GF-D8 (cell line): ENCODE measurements around the gene HYI.
"Not testable (repeated sequence)": the region's sequence is repeated elsewhere in the genome, so short reads cannot be mapped to it uniquely, and the experiment has no call there.

Experiments
- DNase-seq: peaks from one replicate; lab custom pipeline; 2025; lab: John Stamatoyannopoulos, UW

Gene HYI, protein sequence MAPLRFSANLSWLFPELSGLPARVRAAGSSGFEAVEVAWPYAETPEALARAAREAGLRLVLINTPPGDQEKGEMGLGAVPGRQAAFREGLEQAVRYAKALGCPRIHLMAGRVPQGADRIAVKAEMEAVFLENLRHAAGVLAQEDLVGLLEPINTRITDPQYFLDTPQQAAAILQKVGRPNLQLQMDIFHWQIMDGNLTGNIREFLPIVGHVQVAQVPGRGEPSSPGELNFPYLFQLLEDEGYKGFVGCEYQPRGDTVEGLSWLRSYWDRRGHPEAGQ

DNA sequence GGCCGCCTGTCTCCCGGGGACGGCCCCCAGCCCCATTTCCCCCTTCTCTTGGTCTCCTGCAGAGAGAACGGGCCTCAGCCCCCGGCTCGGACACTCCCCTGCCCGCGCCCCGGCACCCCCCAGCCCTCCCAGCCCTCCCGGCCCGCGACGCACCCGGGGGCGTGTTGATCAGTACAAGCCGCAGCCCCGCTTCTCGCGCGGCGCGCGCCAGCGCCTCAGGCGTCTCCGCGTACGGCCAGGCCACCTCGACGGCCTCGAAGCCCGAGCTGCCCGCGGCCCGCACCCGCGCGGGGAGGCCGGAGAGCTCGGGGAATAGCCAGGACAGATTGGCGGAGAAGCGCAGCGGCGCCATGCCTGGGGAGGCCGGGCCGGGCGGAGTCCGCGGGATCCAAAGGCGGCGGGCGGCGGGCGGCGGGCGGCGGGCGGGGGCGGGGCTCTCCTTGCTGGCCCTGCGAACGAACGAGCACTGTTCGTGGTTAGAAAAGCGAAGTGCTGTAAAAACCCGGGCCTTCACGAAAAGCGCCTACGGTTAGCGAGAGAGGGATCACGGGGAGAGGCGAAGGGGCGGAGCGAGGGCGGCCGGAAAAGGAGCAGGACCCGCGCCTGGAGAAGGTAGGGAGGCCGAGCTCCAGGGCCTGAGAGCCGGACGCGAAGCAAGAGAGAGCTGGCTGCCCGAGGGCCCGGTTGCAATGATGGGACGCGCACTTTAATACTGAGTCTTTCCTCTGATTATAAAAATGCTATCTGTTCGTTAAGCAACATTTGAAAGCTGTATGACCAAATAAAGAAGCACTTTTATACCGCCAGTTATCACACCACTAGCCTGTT lies at the start of gene HYI:
Gene HYI (minus strand): TSS at position 490 of the 828 bp plus-strand sequence. CDS start 138 bp downstream, at position 352.
- DNase-seq: peak; percentile 57

GRCh38 chr1:43501806-43502205 lies 48.1 kb upstream of the HYI start:
- not testable (repeated sequence) for DNase-seq

GRCh38 chr1:43499898-43500297 lies 46.2 kb upstream of the HYI start:
- no peak for DNase-seq

DNA sequence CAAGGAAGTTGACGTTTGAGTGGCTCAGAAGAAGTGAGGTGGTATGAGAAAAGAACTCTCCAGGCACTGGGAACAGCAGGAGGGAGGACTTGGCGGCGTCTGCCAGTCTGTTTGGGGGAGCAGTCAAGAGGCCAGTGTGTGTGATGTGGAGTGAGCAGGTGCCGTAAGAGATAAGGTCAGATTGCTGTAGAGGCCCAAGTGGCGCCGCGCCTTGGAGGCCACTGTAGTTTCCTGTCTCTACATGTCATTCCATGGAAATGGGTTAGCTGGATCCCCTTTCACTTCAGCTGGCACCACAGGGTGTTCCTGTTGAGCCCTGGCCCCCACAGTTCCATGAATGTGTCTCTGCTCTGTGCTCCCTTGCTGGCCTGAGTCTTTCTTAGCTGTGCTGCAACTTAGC lies 41.5 kb upstream of the HYI start:
- no peak for DNase-seq

- DNase-seq: no peak
Observed at GRCh38 chr1:43493661-43494450, 40.1 kb upstream of the HYI start.

DNA sequence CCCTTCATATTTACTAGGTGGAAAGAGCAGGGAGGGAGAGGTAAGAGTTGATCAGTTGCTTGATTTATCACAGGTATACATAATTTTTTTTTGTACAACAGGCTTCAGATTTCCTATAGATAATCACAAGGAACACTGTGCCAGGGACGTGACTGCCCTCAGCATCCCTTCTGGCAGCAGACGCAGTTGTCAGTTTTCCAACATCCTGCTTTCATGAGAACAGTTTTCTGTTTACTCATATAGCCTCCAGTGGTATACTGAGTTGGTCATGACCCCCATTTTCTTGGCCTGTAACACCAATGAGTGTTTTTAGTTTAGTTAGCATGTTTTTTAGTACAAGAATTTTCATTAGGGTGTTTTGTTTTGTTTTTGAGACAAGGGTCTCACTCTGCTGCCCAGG lies 39.1 kb upstream of the HYI start:
- no peak for DNase-seq

- DNase-seq: no peak
Observed at GRCh38 chr1:43491061-43491460, 37.3 kb upstream of the HYI start.

DNA sequence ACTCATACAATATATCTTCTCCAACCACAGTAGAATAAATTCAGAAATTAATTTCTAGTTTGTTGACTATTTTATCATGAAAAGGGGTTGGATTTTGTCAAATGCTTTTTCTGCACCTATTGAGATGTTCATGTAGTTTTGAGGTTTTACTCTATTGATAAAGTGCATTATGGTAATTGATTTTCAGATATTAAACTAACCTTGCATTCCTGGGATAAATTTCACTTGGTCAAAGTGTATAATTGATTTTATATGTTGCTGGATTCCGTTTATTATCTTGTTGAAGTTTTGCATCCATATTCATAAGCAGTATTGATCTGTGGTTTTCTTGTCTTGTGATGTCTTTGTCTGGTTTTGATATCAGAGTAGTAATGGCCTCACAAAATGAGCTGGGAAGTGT lies 34.4 kb upstream of the HYI start:
- DNase-seq: no peak

- no peak for DNase-seq
Observed at GRCh38 chr1:43484367-43484766, 30.6 kb upstream of the HYI start.

DNA sequence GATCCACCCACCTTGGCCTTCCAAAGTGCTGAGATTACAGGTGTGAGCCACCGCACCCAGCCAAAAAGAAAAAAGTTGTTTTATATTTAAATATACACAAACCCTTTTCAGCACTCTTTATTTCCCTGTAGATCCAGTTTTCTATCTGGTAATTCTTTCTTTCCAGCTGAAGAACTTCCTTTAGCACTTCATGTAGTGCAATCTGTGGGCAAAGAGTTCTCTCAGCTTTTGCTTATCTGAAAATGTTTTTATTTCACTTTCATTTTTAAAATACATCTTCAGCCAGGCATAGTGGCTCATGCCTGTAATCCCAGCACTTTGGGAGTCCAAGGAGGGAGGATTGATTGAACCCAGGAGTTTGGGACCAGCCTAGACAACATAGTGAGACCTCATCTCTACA lies 28.5 kb upstream of the HYI start:
- DNase-seq: no peak

DNA sequence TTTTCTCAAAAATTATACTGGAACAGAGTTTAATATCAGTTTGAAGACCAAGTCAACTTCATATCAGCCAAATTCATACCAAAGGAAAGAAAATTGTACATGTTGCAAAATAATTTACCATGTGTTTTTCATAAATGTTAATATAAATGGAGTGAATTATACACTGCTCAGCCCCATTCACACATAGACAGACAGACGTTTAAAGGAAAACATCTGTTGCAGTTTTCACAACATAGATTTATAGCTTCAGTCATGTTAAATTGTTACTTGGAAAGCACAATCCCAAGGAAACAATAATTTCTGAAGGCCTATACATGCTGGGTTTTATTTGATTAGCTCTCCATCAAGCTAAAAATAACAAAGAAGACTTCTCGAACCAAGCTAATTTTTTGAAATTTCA lies 27.8 kb upstream of the HYI start:
- DNase-seq: no peak

- no peak for DNase-seq
Observed at GRCh38 chr1:43479414-43479813, 25.7 kb upstream of the HYI start.

DNA sequence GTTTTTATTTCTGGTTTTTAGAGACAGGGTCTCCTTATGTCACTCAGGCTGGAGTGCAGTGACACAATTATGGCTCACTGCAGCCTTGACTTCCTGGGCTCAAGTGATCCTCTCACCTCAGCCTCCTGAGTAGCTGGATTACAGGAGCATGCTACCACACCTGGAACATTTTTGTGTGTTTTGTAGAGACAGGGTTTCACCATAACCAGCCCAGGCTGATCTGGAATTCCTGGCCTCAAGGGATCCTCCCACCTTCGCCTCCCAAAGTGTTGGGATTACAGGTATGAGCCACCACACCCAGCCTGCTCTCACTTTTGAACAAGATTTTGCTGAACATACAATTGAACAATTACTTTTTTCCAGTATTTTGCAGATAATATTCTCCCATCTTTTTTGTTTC lies 24.0 kb upstream of the HYI start:
- DNase-seq: no peak

DNA sequence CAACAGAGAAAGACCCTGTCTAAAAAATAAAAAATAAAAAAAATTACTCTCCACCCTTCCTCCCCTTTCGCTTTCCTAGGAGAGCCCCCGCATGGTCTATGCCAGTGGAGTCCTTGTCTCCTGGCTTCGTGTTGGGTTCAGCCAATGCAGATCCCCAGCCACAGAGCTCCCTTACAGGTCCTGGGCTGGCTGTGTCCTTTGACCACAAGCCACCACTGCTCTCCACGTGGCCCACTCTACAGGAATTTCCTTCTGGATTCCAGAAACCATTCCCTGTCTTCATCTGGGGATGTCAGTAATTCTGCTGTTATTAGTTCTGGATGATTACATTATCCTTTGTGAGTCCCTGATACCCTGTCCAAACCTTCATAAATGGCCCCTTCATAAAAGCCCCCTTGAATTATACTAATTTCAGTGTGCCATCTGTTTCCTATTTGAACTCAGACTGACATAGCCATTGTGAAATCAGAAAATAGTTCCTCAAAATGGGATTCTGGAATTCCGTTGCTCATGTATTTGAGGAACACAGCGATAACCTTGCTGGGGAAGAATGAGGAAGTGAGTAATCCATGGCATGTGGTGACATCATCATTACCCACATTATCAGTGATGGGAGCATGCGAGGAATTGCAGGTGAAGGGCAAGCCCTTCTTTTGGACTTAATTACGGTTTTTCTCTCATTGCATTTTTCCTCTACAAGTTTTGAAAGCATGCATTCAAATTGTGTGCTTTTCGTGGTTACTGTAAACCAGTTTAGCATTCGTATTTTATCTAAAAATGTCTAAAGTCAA lies 22.1 kb upstream of the HYI start:
- DNase-seq: not testable (repeated sequence)

GRCh38 chr1:43473463-43473862 lies 19.7 kb upstream of the HYI start:
- no peak for DNase-seq

GRCh38 chr1:43472463-43473151 lies 18.9 kb upstream of the HYI start:
- DNase-seq: not testable (repeated sequence)

- DNase-seq: no peak
Observed at GRCh38 chr1:43472087-43472462, 18.3 kb upstream of the HYI start.

GRCh38 chr1:43469932-43470331 lies 16.2 kb upstream of the HYI start:
- no peak for DNase-seq

GRCh38 chr1:43468414-43468813 lies 14.7 kb upstream of the HYI start:
- DNase-seq: no peak

DNA sequence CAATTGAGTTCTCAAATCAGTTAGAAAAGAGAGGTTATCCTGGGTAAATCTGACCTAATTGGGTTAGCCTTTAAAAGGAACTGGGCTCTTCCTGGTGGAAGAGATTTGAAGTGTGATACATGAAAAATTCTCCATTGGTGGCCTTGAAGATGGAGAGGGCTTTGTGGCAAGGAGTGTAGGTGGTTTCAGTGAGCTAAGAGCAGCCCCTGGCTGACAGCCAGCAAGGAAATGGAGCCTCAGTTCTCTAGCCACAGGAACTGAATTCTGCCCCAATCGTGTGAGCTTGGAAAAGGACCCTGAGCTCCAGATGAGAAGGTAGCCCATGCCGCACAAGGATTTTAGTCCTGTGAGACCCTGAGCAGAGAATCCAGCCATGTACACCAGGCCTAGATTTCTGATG lies 12.7 kb upstream of the HYI start:
- no peak for DNase-seq

DNA sequence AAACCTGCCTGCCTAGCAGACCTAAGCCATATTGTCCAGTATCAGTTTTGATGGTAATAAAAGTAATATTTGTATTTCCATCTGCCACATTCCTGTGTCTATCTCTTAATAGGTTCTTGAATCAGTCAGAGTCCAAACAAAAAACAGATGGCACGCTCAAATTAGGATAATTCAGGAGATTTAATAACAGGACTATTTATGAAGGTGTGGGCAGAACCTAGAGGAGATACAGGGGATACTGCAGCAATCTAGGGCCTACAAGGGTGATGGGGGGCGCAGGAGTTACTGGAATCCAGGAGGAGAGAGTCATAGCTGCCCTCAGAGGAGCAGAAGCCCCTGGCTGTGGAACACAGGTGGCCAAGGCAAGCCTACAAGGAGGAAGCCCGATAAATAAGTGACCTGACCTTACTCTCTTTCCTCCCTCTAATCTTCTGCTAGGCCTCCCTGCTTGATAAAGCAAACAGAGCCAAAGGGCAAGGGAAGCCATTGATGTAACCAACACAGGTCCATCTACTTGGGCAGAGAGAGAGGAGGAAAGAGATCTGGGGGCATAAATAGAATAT lies 11.9 kb upstream of the HYI start:
- DNase-seq: no peak
